ENCODE results near the gene SCNN1A. TPM values are rescaled to one million over a fixed set of nuclear protein-coding genes. Genes with fewer than 3 reads are reported as not detected.

Gene SCNN1A
- total RNA-seq, 1 donor from 2014 or later: 14.3 TPM

DNA sequence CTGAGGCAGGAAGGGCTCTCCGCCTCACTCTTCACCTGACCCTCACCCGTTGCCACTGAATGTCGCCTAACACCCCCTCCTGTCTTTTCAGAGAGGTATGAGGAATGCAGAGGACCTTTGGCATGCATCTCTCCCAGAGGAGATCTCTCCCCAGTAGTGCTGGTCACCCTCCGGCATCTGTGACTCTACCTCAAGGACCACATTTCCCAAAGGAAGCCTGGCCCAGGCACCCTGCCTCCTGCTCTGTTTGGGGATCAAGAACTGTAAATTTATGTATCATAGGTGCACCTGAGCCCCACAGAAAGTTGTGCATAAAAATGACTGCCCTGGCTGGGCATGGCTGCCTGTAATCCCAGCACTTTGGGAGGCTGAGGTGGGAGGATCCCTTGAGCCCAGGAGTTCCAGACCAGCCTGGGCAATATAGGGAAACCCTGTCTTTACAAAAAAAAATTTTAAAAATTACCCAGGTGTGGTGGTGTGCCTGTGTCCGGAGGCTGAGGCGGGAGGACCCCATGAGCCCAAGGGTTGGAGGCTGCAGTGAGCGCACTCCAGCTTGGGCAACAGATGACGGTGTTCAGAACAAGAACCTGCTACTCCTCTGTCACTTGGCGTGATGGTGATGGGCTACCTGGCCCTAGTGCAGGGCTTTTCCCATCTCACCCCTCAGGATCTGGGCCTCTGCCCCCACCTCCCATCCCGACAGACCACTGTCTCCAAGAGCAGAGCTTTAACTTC, 47.2 kb downstream of the SCNN1A start:
- H3K9me3 ChIP-seq: no peaks in the 10 kb centered on the region
- H3K27me3 ChIP-seq: no peaks in the 10 kb centered on the region
- no peak overlapping the region for H3K4me3 ChIP-seq
- intact Hi-C loops (cut with DNase I): no loop called here
- H3K27ac ChIP-seq: peak overlapping the region; percentile 18 to 35
- H3K36me3 ChIP-seq: peaks cover 53 to 57% of the 10 kb centered on the region in 2 donors
- H3K4me1 ChIP-seq: peaks cover 0 to 36% of the 10 kb centered on the region in 2 donors
- TF ChIP-seq, protein P1, sequence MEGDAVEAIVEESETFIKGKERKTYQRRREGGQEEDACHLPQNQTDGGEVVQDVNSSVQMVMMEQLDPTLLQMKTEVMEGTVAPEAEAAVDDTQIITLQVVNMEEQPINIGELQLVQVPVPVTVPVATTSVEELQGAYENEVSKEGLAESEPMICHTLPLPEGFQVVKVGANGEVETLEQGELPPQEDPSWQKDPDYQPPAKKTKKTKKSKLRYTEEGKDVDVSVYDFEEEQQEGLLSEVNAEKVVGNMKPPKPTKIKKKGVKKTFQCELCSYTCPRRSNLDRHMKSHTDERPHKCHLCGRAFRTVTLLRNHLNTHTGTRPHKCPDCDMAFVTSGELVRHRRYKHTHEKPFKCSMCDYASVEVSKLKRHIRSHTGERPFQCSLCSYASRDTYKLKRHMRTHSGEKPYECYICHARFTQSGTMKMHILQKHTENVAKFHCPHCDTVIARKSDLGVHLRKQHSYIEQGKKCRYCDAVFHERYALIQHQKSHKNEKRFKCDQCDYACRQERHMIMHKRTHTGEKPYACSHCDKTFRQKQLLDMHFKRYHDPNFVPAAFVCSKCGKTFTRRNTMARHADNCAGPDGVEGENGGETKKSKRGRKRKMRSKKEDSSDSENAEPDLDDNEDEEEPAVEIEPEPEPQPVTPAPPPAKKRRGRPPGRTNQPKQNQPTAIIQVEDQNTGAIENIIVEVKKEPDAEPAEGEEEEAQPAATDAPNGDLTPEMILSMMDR (IDR thresholded peaks at IDR 0.05): no peak
- DNase-seq (ENCODE audit: low spot score in 2 of 2): no peak

DNA sequence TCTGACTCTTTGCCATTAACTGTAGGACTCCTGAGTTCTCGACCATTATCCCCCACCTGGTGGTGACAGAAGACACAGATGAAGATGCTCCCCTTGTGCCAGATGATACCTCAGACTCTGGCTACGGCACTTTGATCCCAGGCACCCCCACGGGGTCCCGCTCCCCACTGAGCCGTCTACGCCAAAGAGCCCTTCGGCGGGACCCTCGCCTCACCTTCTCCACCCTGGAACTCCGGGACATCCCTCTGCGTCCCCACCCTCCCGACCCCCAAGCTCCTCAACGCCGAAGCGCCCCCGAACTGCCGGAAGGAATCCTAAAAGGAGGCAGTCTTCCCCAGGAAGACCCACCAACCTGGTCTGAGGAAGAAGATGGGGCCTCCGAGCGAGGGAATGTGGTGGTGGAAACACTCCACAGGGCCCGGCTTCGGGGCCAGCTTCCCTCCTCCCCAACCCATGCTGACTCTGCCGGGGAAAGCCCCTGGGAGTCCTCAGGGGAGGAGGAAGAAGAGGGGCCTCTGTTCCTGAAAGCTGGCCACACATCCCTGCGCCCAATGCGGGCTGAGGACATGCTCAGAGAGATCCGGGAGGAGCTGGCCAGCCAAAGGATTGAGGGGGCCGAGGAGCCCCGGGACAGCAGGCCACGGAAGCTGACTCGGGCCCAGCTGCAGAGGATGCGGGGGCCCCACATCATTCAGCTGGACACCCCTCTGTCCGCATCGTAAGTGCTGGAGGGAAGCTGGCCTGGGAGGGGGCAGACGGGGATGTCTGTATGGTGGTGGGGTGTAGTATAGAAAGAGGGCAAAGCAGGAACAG, 47.9 kb downstream of the SCNN1A start:
- H3K36me3 ChIP-seq: peaks cover 45 to 50% of the 10 kb centered on the region in 2 donors
- intact Hi-C loops (cut with DNase I): no loop called here

DNA sequence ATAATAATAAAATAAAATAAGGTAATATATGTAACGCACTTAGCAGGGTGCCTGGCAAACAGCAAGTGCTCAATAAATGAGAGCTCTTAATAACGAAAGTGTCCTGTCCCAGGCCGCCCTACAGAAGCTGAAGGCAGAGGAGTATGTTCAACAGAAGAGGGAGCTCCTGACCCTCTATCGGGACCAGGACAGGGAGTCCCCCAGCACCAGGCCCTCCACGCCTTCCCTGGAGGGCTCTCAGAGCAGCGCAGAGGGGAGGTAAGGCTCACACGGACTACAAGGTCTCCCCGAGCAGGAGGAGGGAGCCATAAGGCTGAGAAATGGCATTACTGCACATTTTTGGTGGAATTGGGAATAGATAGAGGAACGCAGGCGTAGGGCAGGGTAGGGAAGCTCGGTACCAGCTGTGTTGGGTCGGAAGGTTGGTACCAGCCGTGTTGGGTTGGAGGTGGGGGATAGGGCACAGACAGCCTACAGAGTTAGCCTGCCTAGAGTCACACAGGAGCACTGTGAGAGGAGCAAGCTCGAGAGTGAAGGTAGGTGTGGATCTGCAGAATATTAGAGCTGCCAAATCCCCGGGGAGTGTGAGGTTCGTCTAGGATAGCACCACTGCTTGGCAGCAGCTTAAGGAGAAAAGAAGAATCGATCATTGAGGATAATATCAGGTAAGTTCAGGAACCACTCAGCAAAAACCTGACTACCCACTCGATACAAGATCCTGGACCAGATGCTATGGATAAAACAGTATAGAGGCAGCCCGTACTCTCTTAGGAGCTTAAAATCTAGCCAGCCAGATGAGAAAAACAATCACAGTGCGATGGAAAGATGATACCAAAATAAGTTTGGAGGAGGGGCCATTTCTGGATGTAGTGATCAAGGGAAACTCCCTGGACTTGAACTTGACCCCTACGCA, 48.8 kb downstream of the SCNN1A start:
- H3K4me1 ChIP-seq: peaks cover 5 to 40% of the 10 kb centered on the region in 2 donors

More for the DNA sequence above, 47.9 kb downstream of the SCNN1A start:
- TF ChIP-seq, protein P1 (IDR thresholded peaks at IDR 0.05): no peak
- Histone ChIP-seq H3K4me3 (no peak overlapping the region), H3K27ac (peak overlapping the region; percentile 35 to 60), H3K27me3 (no peaks in the 10 kb centered on the region), H3K9me3 (no peaks in the 10 kb centered on the region), H3K4me1 (peaks cover 5 to 40% of the 10 kb centered on the region in 2 donors)
- no peak for DNase-seq (ENCODE audit: low spot score in 2 of 2)

DNA sequence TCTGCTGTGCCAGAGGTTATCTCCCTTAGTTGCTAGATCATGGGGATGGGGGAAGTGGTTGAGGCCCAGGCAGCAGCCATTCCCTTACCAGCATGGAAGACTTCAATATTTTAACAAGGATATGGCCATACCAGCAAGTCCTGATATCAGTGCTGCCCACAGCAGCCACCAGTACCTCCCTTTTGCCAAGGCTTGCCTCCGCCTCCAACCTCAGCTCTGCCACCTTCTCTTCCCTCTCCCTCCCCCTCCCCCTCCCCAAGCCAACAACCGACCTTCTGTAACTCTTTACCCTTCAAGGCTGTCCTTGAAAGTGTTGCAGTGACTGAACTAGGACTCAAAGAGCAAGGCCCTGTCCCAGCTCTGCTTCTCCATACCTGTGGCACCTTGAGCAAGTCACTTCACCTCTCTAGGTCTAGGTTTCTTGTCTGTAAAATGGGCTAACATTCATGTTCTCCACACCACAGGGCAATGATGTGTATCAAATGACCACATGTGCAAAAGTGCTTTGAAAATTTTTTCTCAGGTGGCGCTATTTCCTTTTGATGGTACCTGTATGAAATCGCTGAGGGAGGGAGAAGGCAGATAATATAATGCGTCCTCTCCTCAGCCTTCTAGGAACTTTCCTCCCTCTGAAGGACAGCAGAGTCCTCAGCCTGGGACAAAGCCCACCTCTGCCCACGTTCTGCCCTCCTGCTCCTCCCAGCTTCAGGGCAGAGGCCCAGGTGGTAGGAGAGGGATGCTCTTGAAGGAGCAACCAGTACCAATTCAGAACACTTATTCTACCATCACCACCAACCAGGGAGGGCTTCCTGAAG, 50.2 kb downstream of the SCNN1A start:
- H3K9me3 ChIP-seq: no peaks in the 10 kb centered on the region
- H3K27ac ChIP-seq: peak overlapping the region; percentile 75 to 81

More for the DNA sequence above, 48.8 kb downstream of the SCNN1A start:
- TF ChIP-seq, protein P1 (IDR thresholded peaks at IDR 0.05): peak; percentile 27 to 64 (median 42)
- no peaks in the 10 kb centered on the region for H3K9me3 ChIP-seq
- H3K36me3 ChIP-seq: peaks cover 37 to 42% of the 10 kb centered on the region in 2 donors
- H3K27ac ChIP-seq: peak overlapping the region; percentile 35 to 60
- intact Hi-C loops (cut with DNase I): no loop called here
- no peak overlapping the region for H3K4me3 ChIP-seq
- no peak for DNase-seq (ENCODE audit: low spot score in 2 of 2)
- no peaks in the 10 kb centered on the region for H3K27me3 ChIP-seq

More for the DNA sequence above, 50.2 kb downstream of the SCNN1A start:
- TF ChIP-seq, protein P1 (IDR thresholded peaks at IDR 0.05): no peak
- Histone ChIP-seq H3K4me3 (no peak overlapping the region), H3K4me1 (peaks cover 5 to 30% of the 10 kb centered on the region in 2 donors), H3K27me3 (no peaks in the 10 kb centered on the region), H3K36me3 (peaks cover 22 to 27% of the 10 kb centered on the region in 2 donors)
- intact Hi-C loops (cut with DNase I): loop anchor here (5.0 kb wide), 2 partner anchors 57 to 127 kb away; partner anchors contain the start of genes LTBR and TAPBPL
- no peak for DNase-seq (ENCODE audit: low spot score in 2 of 2)
